HL-60 (cell line): ENCODE results near the gene NPHP4.

Source experiments
- DNase-seq, 2 experiments: peaks; one replicate each; pipeline ENCODE4 v3.0.0-alpha.2; 2010 to 2020; ENCODE audit warnings: low read depth in 1 of 2, low spot score in 1 of 2
- H3K27ac ChIP-seq: fragments of 250-450 bp; sonication (Bioruptor Pico); replicated peaks from 2 replicates; pipeline ENCODE4 v1.5.1; 2020; ENCODE audit warnings: mild to moderate bottlenecking, moderate library complexity
- H3K27me3 ChIP-seq: fragments of 250-450 bp; sonication (Bioruptor Pico); 2 replicates; pipeline ENCODE4 v1.5.1; 2021; ENCODE audit warnings: mild to moderate bottlenecking, moderate library complexity; ENCODE audit not compliant: insufficient read depth, poor library complexity, severe bottlenecking
- H3K4me3 ChIP-seq: replicated peaks from 2 replicates; pipeline ENCODE4 v1.5.1; 2011; ENCODE audit warnings: mild to moderate bottlenecking, control low read depth, low read length; ENCODE audit not compliant: insufficient read depth
- CTCF ChIP-seq: IDR thresholded peaks from one replicate; pipeline ENCODE4 v1.5.1; 2011; ENCODE audit warnings: low read length, control low read depth, inconsistent platforms; ENCODE audit not compliant: insufficient read depth
- GABPA ChIP-seq: IDR thresholded peaks from 2 replicates; pipeline ENCODE4 v1.6.1; 2012; ENCODE audit warnings: low read depth
- POLR2AphosphoS5 ChIP-seq: IDR thresholded peaks from 2 replicates; pipeline ENCODE4 v1.6.1; 2012; ENCODE audit warnings: low read depth
- SPI1 ChIP-seq: IDR thresholded peaks from 2 replicates; pipeline ENCODE4 v1.6.1; 2012; ENCODE audit warnings: low read depth, mild to moderate bottlenecking, borderline replicate concordance
- TF ChIP-seq, protein P1 (sequence below): IDR thresholded peaks from 2 replicates; pipeline ENCODE4 v1.6.1; 2012; ENCODE audit warnings: low read depth; ENCODE audit not compliant: insufficient replicate concordance

The NPHP4 gene

DNA sequence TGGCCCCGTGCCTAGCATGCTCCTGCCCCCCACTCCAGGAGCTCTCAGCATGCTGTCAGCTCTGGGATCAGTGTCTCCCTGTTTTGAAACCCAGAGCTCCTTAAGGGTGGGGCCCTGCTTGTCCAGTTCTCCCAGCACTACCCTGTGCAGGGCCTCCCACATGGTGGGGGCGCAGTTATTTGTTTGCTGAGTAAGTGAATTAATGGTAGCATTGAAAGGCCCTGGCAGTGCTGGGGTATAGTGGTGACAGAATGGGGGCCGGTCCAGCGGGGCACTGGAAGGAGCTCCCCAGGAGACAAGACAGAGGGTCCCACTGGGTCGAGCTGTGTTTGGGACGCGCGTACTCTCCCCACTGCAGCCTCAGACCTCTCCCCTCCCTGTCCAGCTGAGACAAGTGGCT lies 99.9 kb downstream of the NPHP4 start:
- no peak for DNase-seq
- H3K4me3 ChIP-seq = no peak overlapping the region
- H3K27ac ChIP-seq = no peak overlapping the region
- H3K27me3 ChIP-seq = no peaks in the 10 kb centered on the region
- TF ChIP-seq, protein P1, sequence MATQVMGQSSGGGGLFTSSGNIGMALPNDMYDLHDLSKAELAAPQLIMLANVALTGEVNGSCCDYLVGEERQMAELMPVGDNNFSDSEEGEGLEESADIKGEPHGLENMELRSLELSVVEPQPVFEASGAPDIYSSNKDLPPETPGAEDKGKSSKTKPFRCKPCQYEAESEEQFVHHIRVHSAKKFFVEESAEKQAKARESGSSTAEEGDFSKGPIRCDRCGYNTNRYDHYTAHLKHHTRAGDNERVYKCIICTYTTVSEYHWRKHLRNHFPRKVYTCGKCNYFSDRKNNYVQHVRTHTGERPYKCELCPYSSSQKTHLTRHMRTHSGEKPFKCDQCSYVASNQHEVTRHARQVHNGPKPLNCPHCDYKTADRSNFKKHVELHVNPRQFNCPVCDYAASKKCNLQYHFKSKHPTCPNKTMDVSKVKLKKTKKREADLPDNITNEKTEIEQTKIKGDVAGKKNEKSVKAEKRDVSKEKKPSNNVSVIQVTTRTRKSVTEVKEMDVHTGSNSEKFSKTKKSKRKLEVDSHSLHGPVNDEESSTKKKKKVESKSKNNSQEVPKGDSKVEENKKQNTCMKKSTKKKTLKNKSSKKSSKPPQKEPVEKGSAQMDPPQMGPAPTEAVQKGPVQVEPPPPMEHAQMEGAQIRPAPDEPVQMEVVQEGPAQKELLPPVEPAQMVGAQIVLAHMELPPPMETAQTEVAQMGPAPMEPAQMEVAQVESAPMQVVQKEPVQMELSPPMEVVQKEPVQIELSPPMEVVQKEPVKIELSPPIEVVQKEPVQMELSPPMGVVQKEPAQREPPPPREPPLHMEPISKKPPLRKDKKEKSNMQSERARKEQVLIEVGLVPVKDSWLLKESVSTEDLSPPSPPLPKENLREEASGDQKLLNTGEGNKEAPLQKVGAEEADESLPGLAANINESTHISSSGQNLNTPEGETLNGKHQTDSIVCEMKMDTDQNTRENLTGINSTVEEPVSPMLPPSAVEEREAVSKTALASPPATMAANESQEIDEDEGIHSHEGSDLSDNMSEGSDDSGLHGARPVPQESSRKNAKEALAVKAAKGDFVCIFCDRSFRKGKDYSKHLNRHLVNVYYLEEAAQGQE = no peak
- TF ChIP-seq SPI1 = no peak
- TF ChIP-seq POLR2AphosphoS5 = no peak
- no peak for TF ChIP-seq CTCF
- TF ChIP-seq GABPA = no peak

DNA sequence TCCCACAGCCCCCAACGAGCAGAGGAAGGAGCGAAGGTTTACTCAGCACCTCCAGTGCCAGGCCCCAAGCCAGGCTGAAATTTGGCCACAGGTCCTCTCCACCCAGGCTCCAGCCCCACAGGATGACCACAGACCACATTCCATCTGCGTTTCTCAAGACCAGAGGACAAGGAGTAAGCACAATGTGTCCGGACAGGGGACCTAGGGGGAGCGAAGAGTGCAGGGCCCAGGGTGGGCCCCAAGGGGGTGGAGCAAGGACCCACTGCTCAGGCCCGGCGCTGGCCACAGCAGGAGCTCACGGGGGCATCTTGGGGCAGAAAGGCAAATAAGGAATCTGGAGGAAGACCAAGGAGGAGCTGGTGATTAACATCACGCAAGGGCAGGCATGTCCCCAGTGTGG lies 100.5 kb downstream of the NPHP4 start:
- DNase-seq = no peak
- TF ChIP-seq GABPA = no peak
- TF ChIP-seq SPI1 = no peak
- TF ChIP-seq CTCF = no peak
- TF ChIP-seq, protein P1 = no peak
- no peak for TF ChIP-seq POLR2AphosphoS5
- Histone ChIP-seq H3K27me3 (no peaks in the 10 kb centered on the region), H3K27ac (no peak overlapping the region), H3K4me3 (no peak overlapping the region)

DNA sequence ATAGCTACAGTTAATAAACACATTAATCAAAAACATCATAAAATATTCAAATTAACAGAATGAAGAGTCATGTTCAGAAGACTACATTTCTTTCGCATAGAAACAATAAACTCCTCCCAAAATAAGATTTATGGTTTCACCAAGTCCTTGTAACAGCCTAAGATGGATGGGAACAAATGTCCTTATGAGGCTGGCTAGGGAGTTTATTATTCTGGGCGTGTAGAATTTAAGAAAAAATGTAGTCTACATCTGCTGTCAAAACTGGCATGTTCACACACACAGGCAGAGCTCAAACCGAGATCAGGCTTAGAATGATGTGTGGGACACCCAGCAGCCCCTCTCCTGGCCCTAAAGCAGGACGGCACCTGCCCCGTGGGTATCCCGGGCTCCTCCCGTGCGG lies 101.1 kb downstream of the NPHP4 start:
- DNase-seq = no peak
- no peak overlapping the region for H3K27ac ChIP-seq
- H3K27me3 ChIP-seq = no peaks in the 10 kb centered on the region
- TF ChIP-seq GABPA (no peak), POLR2AphosphoS5 (no peak), SPI1 (no peak), CTCF (no peak)
- TF ChIP-seq, protein P1 = no peak
- H3K4me3 ChIP-seq = no peak overlapping the region
